Fibroblast of pulmonary artery (primary cell): Measurements from ENCODE around the gene TAGAP.

Source experiments
- DNase-seq: peaks from one replicate; pipeline ENCODE4 v3.0.0-alpha.2; 2010; ENCODE audit warnings: low read depth
- H3K4me3 ChIP-seq: replicated peaks from 2 replicates; pipeline ENCODE4 v1.5.1; 2011; ENCODE audit warnings: low read depth, mild to moderate bottlenecking, control low read depth, low read length, moderate library complexity
- TF ChIP-seq, protein P1 (sequence below): IDR thresholded peaks from 2 replicates; pipeline ENCODE4 v1.5.1; 2011; ENCODE audit warnings: mild to moderate bottlenecking, control low read depth, low read length, inconsistent platforms; ENCODE audit errors: missing control alignments

TAGAP gene

DNA sequence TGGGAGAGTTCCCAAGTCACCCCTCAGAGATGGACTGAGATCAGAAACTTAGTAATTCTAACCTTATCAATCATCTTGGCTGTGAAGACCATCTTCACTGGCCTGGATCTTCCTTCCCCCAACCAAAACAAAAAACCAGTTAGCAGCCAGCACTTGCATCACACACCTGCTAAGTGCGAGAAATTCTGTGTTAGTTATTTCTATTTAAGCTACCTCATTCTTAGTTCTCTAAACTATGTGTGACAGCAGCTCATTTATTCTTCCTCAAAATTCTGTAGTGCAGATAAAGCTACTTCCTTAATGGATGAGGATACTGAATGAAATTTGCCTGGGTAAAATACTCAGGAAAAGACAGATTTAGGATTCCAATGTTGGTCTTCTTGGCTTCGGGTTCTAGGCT is 18.2 kb upstream of the TAGAP start:
- TF ChIP-seq, protein P1, sequence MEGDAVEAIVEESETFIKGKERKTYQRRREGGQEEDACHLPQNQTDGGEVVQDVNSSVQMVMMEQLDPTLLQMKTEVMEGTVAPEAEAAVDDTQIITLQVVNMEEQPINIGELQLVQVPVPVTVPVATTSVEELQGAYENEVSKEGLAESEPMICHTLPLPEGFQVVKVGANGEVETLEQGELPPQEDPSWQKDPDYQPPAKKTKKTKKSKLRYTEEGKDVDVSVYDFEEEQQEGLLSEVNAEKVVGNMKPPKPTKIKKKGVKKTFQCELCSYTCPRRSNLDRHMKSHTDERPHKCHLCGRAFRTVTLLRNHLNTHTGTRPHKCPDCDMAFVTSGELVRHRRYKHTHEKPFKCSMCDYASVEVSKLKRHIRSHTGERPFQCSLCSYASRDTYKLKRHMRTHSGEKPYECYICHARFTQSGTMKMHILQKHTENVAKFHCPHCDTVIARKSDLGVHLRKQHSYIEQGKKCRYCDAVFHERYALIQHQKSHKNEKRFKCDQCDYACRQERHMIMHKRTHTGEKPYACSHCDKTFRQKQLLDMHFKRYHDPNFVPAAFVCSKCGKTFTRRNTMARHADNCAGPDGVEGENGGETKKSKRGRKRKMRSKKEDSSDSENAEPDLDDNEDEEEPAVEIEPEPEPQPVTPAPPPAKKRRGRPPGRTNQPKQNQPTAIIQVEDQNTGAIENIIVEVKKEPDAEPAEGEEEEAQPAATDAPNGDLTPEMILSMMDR: no peak
- H3K4me3 ChIP-seq: no peak overlapping the region
- DNase-seq: no peak

DNA sequence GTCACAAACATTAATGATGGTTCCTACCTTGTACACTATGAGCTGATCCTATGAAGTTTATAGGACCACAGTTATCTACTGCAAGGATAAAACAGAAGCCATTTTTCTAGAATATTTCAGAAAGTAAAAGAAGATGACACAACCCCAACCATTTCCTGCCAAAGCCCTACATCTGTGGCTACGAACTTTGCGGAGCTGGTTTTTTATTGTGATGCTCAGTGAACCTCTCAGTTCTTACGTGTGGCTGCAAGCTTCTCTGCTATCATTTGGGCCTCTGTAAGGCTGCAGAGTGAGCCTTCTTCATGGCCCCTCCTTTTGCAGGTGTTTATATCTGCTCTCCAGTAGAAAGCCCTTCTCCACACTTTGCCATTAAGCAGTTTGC is 17.8 kb upstream of the TAGAP start:
- TF ChIP-seq, protein P1: no peak
- DNase-seq: no peak
- H3K4me3 ChIP-seq: no peak overlapping the region

DNA sequence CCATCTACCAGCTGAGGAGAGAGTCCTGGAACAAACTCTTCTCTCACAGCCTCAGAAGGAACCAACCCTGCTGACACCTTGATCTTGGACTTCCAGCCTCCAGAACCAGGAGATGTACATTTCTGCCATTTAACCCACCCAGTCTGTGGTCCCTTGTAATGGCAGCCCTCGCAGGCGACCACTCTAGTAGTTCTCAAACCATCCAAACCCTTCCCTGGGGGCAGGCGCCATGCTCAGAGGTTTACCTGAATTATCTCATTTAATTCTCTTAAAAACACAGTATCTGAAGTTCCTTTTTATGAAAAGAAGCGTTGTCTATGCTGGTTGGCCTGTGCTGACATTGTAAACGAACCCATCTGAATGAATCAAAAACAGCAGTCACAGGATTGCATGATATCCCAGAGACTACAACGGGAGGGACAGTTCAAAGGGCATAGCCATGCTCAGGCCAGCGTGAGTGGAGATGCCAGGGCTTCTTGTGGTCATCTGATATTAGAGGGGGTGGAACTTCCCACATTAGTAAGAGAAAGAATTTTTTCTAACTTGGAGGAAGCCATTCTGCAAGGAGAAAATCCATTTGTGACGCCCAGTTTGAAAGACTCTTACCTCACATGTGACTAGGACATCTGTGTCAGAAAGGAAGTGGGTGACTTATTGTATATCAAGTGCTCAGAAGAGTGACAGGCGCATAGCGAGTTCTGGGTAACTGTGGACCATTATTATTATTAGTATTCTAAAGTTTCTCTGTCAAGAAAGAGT is 17.2 kb upstream of the TAGAP start:
- TF ChIP-seq, protein P1: no peak
- H3K4me3 ChIP-seq: no peak overlapping the region
- no peak for DNase-seq

DNA sequence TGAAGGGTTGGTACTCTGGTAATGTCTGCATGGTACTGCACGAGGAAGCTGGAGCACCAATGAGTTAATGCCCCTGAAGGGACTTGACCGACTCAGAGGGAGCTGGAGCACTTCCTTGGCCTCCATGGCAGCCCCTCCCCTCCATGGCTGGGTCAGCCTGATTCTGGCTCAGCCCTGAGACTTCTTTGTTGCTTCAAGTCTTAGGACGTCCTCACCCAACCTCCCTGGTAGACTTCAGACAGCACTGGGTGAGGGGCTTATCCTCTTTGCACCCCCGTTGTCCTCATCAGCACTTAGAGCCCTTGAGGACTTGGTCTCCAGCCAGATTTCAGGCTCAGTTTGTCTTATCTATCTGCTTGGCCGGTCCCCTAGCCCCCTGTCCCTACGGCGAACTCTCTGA is 16.4 kb upstream of the TAGAP start:
- DNase-seq: no peak
- TF ChIP-seq, protein P1: no peak
- H3K4me3 ChIP-seq: no peak overlapping the region

DNA sequence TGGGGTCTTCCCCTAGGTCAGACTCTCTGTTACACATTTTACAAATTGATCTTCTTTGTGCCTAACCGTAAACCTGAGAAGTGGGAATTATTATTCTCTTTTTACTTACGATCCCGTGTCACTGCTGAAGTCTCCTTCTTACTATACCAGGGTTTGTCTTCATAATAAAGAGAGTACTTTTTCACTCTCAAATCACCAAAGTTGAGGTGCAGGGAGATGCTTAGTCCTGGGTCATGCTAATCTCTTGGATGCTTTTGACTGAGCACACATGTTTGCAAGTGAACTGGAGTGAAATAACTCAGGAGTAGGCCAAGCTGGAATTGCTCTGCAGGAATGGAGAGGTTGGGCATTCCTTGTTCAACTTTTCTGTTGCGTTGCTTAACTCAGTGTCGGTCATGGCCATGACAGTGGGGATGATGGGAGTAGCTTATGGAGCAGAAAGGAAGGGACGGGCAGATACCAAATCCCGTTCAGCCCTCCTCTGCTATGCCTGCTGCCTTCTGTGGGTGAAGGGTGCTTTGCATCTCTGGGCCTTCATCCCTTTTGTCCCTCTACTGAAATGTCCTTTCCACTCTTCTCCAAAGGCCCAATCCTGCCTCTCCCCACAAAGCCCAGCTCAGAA is 15.2 kb upstream of the TAGAP start:
- DNase-seq: no peak
- no peak overlapping the region for H3K4me3 ChIP-seq
- TF ChIP-seq, protein P1: no peak

DNA sequence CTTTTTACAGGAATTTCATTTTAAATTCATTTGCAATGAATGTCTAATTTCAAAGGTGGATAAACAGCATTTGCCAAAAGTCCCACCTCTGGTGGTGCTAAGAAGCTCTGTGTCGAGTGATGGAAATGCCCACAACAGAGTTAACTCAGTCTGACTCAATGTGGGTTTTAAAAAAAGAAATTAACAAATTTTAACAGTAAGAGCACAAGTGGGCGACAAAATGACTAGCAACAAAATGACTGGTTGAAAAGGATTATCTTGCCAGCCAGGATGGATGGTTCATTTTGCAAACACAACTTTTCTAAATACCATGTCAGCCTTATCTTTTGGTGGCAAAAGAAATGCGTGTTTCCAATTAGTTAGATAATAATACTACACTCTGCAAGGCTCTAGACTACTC is 14.3 kb upstream of the TAGAP start:
- no peak overlapping the region for H3K4me3 ChIP-seq
- DNase-seq: no peak
- TF ChIP-seq, protein P1: no peak

DNA sequence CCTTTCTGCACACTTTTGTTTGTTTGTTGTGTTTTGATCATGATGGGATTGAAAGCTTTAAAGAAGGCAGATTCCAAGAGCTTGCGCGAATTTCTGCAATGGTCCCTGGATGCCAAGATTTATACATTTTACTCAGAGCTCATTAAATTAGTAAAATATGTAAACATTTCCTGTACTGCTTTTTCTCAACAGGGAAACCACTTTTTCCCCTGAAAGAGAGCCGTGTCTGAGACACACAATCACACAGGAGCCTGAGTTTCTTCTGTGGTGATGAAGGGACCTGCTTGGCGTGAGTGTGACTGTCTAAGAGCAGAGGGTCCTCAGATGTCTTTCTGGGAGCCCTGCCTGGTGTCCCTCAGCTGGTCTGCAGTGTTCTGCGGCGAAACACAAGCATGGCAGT is 12.1 kb upstream of the TAGAP start:
- DNase-seq: no peak
- H3K4me3 ChIP-seq: no peak overlapping the region
- TF ChIP-seq, protein P1: no peak
